Calu3 (cell line): Measurements from ENCODE around the gene MCF2L2. TPM values are rescaled to one million over a fixed set of nuclear protein-coding genes. Genes with fewer than 3 reads are reported as not detected.

Source experiments
- BruUV-seq: library from RNA; stranded (reverse); fragments of 400-500 nt; replicated peaks from 2 replicates; lab custom pipeline; 2021; lab: Mats Ljungman, UMichigan
- CTCF ChIA-PET: fragments of 300-600 bp; sonication (Branson Sonifier 250); formaldehyde crosslinking; loops from one replicate; lab custom pipeline; 2022; ENCODE audit warnings: antibody characterized with exemption; lab: Charles Lee
- DNase-seq: peaks from one replicate; pipeline ENCODE4 v3.0.0; 2022
- H3K27ac Mint-ChIP-seq: one replicate; pipeline ENCODE4 v1.8.0; 2022; ENCODE audit warnings: mixed read lengths; ENCODE audit not compliant: unreplicated experiment
- H3K27me3 Mint-ChIP-seq: one replicate; pipeline ENCODE4 v1.8.0; 2022; ENCODE audit warnings: mixed read lengths; ENCODE audit not compliant: unreplicated experiment
- H3K36me3 Mint-ChIP-seq: one replicate; pipeline ENCODE4 v1.8.0; 2022; ENCODE audit warnings: mild to moderate bottlenecking, moderate library complexity, mixed read lengths; ENCODE audit not compliant: insufficient read depth, unreplicated experiment
- H3K4me1 Mint-ChIP-seq: one replicate; pipeline ENCODE4 v1.8.0; 2022; ENCODE audit warnings: mild to moderate bottlenecking, low read depth, mixed read lengths; ENCODE audit not compliant: unreplicated experiment
- H3K4me3 Mint-ChIP-seq: one replicate; pipeline ENCODE4 v1.8.0; 2022; ENCODE audit warnings: mild to moderate bottlenecking, low read depth, moderate library complexity, mixed read lengths; ENCODE audit not compliant: unreplicated experiment
- H3K9me3 Mint-ChIP-seq: one replicate; pipeline ENCODE4 v1.8.0; 2022; ENCODE audit warnings: low read depth, mixed read lengths; ENCODE audit not compliant: unreplicated experiment
- intact Hi-C: fragments of 100-400 bp; cut with micrococcal nuclease; formaldehyde crosslinking; loops from one replicate; pipeline ENCODE4 v1.10.0; 2022; ENCODE audit not compliant: unreplicated experiment
- total RNA-seq: library from RNA; stranded (reverse); gene quantifications from 2 replicates; pipeline ENCODE4 v1.2.3, GENCODE V29; 2022
- TF ChIP-seq, protein P1 (sequence below): fragments of 200-600 bp; IDR thresholded peaks from one replicate; pipeline ENCODE4 v1.8.0; 2022; ENCODE audit warnings: antibody characterized with exemption; ENCODE audit not compliant: unreplicated experiment

MCF2L2 gene
- total RNA-seq, 1 experiment from 2014 or later, result 0.35 TPM

DNA sequence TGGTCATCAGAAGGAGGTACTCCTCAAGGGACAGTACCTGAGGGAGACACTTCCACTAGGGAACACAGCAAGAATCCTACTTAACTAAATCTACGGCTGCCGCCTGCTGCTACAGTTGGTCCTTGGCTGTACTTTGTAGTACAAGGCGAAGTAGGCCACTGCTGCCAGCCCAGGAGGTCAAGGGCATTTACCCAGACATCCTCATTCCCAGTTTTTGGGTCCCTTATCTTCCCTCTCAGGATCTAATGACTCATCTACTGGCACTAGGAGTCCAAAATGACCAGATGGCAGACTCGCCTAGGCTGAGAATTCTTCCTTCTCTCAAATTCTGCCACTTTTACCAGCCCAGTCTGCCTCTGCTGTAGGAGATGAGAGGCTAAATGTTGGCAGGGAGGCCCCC lies 238.8 kb downstream of the MCF2L2 start:
- TF ChIP-seq, protein P1, sequence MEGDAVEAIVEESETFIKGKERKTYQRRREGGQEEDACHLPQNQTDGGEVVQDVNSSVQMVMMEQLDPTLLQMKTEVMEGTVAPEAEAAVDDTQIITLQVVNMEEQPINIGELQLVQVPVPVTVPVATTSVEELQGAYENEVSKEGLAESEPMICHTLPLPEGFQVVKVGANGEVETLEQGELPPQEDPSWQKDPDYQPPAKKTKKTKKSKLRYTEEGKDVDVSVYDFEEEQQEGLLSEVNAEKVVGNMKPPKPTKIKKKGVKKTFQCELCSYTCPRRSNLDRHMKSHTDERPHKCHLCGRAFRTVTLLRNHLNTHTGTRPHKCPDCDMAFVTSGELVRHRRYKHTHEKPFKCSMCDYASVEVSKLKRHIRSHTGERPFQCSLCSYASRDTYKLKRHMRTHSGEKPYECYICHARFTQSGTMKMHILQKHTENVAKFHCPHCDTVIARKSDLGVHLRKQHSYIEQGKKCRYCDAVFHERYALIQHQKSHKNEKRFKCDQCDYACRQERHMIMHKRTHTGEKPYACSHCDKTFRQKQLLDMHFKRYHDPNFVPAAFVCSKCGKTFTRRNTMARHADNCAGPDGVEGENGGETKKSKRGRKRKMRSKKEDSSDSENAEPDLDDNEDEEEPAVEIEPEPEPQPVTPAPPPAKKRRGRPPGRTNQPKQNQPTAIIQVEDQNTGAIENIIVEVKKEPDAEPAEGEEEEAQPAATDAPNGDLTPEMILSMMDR, result no peak
- BruUV-seq, result no TSS peak
- Mint-ChIP-seq H3K4me1 (peaks cover 7% of the 10 kb centered on the region), H3K4me3 (no peak overlapping the region), H3K27me3 (no peaks in the 10 kb centered on the region), H3K9me3 (no peaks in the 10 kb centered on the region), H3K36me3 (no peaks in the 10 kb centered on the region), H3K27ac (no peak overlapping the region)
- no peak for DNase-seq
- intact Hi-C loops, result no loop called here
- CTCF ChIA-PET, result no interaction called here

DNA sequence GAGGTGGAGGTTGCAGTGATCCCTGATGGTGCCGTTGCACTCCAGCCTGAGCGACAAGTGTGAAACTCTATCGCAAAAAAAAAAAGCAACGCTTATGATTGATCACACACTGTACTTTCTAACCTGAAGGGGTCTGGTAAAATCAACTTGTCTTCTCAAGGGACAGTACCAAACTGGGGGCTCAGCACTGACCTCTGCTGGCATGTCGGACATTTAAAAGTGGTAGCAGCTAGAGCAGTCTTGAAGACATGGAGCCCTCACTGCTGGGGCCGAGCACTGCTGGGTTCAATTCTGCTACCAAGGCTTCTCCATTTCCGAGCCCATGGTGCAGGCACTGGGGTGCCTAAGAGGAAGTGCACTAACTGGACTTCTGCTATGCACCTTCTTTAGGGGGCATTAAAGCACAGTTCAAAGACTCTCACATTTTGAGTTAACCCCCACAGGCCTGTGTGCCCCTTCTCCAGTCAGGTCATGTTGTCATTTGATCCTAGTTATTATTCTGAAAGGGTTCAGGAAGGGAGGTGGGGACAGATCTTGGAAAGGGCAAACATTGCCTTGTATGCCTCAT lies 239.4 kb downstream of the MCF2L2 start:
- CTCF ChIA-PET, result interaction anchor here (0.5 to 7.4 kb wide), 5 partner anchors 86 to 382 kb away, joined by 3 to 224 read pairs (median 3); no protein-coding TSS in a partner anchor
- peaks cover 5% of the 10 kb centered on the region for H3K27me3 Mint-ChIP-seq
- H3K36me3 Mint-ChIP-seq, result no peaks in the 10 kb centered on the region
- H3K4me1 Mint-ChIP-seq, result peaks cover 7% of the 10 kb centered on the region
- DNase-seq, result peak; percentile 69
- intact Hi-C loops, result no loop called here
- H3K27ac Mint-ChIP-seq, result no peak overlapping the region
- no TSS peak for BruUV-seq
- TF ChIP-seq, protein P1, result peak; percentile 55
- H3K9me3 Mint-ChIP-seq, result no peaks in the 10 kb centered on the region
- no peak overlapping the region for H3K4me3 Mint-ChIP-seq

GRCh38 chr3:183185696-183186095 lies 242.7 kb downstream of the MCF2L2 start:
- no peak for DNase-seq
- H3K27ac Mint-ChIP-seq, result no peak overlapping the region
- peaks cover 9% of the 10 kb centered on the region for H3K4me1 Mint-ChIP-seq
- CTCF ChIA-PET, result interaction anchor here (0.6 to 7.4 kb wide), 11 partner anchors 19 to 581 kb away, joined by 3 to 224 read pairs (median 5); partner anchors contain the start of gene B3GNT5
- no peak overlapping the region for H3K4me3 Mint-ChIP-seq
- H3K9me3 Mint-ChIP-seq, result no peaks in the 10 kb centered on the region
- intact Hi-C loops, result loop anchor here (2.0 kb wide), 1 partner anchor 67 kb away; the partner anchor contains the start of gene B3GNT5
- H3K27me3 Mint-ChIP-seq, result peaks cover 15% of the 10 kb centered on the region
- TF ChIP-seq, protein P1, result no peak
- no TSS peak for BruUV-seq
- no peaks in the 10 kb centered on the region for H3K36me3 Mint-ChIP-seq

GRCh38 chr3:183182732-183183610 lies 245.4 kb downstream of the MCF2L2 start:
- H3K27me3 Mint-ChIP-seq, result peaks cover 37% of the 10 kb centered on the region
- no peak for DNase-seq
- BruUV-seq, result no TSS peak
- H3K9me3 Mint-ChIP-seq, result no peaks in the 10 kb centered on the region
- intact Hi-C loops, result no loop called here
- no peak overlapping the region for H3K27ac Mint-ChIP-seq
- CTCF ChIA-PET, result interaction anchor here (7.4 kb wide), 1 partner anchor 200 kb away, joined by 224 read pairs; no protein-coding TSS in a partner anchor
- TF ChIP-seq, protein P1, result no peak
- H3K36me3 Mint-ChIP-seq, result peaks cover 12% of the 10 kb centered on the region
- peaks cover 22% of the 10 kb centered on the region for H3K4me1 Mint-ChIP-seq
- no peak overlapping the region for H3K4me3 Mint-ChIP-seq
